Breast epithelium (tissue), 3 donors: Measurements from ENCODE around the gene CXCR1.

Source experiments
- POLR2A ChIP-seq: fragments of 450-650 bp; IDR thresholded peaks from one replicate; pipeline ENCODE4 v1.6.1; 2016; ENCODE audit warnings: antibody characterized with exemption, mild to moderate bottlenecking, moderate library complexity
- POLR2AphosphoS5 ChIP-seq, 3 donors: sonication (generic); formaldehyde crosslinking; IDR thresholded peaks; one replicate each; pipeline ENCODE4 v1.6.1; 2017; ENCODE audit warnings: antibody characterized with exemption in 3 of 3
- TF ChIP-seq, protein P1 (sequence below), 3 donors: fragments of 450-650 bp; IDR thresholded peaks; one replicate each; pipeline ENCODE4 v1.5.1; 2016 to 2017; ENCODE audit warnings: antibody characterized with exemption in 3 of 3, mild to moderate bottlenecking in 3 of 3, moderate library complexity in 3 of 3

DNA sequence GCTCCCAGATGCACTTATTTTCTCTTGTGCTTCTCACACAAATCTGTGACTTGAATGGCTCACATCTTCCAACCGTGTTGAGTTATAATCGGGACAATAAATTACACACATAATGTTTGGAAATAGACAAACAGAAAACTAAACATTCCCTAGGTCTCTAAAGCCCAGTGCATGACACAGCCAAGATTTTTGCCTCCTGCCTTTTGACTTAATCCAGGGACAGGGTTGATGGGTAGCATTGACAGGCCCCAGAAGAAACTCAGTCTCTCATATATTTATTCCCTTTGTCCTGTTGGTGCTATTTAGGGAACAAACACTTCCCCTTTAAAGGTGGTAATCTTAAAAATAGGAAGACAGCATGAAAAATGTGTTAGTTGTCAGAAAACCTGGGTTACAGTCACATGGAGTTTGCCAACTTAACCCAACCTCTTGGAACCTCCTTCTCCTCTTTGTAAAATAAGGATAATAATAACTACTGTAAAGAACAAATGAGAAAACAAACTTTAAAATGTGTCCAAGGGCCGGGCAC lies 26.2 kb upstream of the CXCR1 start:
- TF ChIP-seq, protein P1, sequence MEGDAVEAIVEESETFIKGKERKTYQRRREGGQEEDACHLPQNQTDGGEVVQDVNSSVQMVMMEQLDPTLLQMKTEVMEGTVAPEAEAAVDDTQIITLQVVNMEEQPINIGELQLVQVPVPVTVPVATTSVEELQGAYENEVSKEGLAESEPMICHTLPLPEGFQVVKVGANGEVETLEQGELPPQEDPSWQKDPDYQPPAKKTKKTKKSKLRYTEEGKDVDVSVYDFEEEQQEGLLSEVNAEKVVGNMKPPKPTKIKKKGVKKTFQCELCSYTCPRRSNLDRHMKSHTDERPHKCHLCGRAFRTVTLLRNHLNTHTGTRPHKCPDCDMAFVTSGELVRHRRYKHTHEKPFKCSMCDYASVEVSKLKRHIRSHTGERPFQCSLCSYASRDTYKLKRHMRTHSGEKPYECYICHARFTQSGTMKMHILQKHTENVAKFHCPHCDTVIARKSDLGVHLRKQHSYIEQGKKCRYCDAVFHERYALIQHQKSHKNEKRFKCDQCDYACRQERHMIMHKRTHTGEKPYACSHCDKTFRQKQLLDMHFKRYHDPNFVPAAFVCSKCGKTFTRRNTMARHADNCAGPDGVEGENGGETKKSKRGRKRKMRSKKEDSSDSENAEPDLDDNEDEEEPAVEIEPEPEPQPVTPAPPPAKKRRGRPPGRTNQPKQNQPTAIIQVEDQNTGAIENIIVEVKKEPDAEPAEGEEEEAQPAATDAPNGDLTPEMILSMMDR (IDR thresholded peaks at IDR 0.05) = no peak
- no peak for TF ChIP-seq POLR2A
- TF ChIP-seq POLR2AphosphoS5 (IDR thresholded peaks at IDR 0.05) = no peak
